ENCODE results near the gene GUCY2C.

The GUCY2C gene

DNA sequence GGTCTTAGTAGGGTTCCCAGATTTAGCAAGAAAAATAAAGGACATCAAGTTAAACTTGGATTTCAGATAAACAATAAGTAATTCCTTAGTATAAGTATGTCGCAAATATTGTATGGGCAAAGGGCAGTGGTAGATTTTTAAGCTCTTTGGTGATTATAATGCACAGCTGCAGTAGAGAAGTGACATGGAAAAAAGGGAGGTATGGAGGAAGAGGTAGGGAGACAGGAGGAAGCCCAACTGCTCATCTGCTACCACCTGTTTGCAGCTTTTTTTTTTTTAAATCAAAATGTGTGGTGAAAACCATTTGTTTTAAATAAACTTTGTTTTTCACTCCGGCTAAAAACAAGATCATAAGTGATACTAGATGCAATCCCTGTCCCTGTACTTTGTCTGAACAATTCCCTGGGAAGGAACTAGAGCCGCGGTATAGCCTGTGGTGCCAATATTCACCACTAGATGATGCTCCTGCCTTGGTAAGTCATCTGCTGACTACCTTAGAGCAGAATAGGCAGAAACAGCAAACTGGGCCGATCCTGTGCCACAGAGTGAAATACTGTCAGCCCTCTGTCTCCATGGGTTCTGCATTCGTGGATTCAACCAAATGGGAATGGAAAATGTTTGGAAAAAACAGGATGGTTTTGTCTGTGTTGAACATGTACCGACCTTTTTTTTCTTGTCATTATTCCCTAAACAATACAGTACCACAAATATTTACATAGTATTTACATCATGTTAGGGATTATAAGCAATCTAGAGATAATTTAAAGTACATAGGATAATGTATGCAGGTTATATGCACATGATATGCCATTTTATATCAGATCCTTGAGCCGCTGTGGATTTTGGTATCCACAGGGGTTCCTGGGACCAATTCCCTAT, 66.3 kb downstream of the GUCY2C start:
- ATAC-seq: peak; percentile 100
- TF ChIP-seq, protein P1, sequence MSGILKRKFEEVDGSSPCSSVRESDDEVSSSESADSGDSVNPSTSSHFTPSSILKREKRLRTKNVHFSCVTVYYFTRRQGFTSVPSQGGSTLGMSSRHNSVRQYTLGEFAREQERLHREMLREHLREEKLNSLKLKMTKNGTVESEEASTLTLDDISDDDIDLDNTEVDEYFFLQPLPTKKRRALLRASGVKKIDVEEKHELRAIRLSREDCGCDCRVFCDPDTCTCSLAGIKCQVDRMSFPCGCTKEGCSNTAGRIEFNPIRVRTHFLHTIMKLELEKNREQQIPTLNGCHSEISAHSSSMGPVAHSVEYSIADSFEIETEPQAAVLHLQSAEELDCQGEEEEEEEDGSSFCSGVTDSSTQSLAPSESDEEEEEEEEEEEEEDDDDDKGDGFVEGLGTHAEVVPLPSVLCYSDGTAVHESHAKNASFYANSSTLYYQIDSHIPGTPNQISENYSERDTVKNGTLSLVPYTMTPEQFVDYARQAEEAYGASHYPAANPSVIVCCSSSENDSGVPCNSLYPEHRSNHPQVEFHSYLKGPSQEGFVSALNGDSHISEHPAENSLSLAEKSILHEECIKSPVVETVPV (CRISPR knock-in tag; IDR thresholded peaks at IDR 0.05): no peak
- TF ChIP-seq ESRRG (CRISPR knock-in tag; IDR thresholded peaks at IDR 0.05) (no peak), ZFP30 (CRISPR knock-in tag; IDR thresholded peaks at IDR 0.05) (no peak), RARB (CRISPR knock-in tag; IDR thresholded peaks at IDR 0.05) (no peak), ZNF70 (CRISPR knock-in tag; IDR thresholded peaks at IDR 0.05) (no peak), TCF4 (CRISPR knock-in tag; IDR thresholded peaks at IDR 0.05; ENCODE audit: borderline replicate concordance) (no peak)
- TF ChIP-seq, protein P2, sequence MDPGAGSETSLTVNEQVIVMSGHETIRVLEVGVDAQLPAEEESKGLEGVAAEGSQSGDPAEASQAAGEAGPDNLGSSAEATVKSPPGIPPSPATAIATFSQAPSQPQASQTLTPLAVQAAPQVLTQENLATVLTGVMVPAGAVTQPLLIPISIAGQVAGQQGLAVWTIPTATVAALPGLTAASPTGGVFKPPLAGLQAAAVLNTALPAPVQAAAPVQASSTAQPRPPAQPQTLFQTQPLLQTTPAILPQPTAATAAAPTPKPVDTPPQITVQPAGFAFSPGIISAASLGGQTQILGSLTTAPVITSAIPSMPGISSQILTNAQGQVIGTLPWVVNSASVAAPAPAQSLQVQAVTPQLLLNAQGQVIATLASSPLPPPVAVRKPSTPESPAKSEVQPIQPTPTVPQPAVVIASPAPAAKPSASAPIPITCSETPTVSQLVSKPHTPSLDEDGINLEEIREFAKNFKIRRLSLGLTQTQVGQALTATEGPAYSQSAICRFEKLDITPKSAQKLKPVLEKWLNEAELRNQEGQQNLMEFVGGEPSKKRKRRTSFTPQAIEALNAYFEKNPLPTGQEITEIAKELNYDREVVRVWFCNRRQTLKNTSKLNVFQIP (CRISPR knock-in tag; IDR thresholded peaks at IDR 0.05; ENCODE audit: borderline replicate concordance, low read depth): no peak

DNA sequence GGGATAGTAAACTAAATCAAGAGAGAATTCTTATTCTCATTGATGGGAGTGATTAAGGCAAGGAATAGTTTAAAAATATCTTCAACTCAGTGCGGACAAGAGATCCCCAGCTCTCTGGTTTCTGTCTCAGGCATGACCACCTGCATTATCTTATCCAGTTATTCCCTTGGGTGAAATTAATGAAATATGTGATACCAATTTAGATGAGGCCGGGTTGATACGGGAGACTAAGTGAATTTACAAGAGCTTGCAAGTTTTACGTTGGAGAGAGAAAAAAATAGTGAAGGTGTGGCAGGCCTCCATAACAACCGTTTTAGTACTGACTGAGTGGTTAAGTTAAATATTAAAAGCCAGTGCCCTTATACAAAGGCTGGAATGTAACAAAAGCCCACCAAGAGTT, 67.6 kb downstream of the GUCY2C start:
- no peak for TF ChIP-seq ZNF70 (CRISPR knock-in tag; IDR thresholded peaks at IDR 0.05)
- no peak for TF ChIP-seq SNAI2 (CRISPR knock-in tag; IDR thresholded peaks at IDR 0.05)
- TF ChIP-seq, protein P3, sequence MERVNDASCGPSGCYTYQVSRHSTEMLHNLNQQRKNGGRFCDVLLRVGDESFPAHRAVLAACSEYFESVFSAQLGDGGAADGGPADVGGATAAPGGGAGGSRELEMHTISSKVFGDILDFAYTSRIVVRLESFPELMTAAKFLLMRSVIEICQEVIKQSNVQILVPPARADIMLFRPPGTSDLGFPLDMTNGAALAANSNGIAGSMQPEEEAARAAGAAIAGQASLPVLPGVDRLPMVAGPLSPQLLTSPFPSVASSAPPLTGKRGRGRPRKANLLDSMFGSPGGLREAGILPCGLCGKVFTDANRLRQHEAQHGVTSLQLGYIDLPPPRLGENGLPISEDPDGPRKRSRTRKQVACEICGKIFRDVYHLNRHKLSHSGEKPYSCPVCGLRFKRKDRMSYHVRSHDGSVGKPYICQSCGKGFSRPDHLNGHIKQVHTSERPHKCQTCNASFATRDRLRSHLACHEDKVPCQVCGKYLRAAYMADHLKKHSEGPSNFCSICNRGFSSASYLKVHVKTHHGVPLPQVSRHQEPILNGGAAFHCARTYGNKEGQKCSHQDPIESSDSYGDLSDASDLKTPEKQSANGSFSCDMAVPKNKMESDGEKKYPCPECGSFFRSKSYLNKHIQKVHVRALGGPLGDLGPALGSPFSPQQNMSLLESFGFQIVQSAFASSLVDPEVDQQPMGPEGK (CRISPR knock-in tag; IDR thresholded peaks at IDR 0.05; ENCODE audit: borderline replicate concordance): no peak
- TF ChIP-seq ZC3H10 (CRISPR knock-in tag; IDR thresholded peaks at IDR 0.05): no peak
- no peak for ATAC-seq

DNA sequence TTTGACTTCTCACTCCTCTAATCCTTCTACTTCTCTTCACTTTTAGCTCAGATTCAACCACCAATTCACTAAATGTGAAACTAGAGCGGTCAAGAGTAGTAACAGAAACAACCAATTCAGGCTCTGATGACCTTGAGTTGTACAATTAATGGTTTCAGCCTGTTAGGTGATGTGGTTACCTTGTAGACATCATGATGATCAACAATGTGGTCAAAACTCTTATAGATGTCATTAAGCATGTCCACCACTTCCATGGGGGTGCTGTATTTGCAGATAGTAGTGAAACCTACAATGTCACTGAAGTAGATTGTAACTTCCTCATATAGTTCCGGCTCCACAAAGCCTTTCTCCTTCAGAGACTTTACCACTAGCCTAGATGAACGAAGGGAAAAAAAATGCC, 74.6 kb downstream of the GUCY2C start:
- ATAC-seq: no peak
- TF ChIP-seq SNAI2 (CRISPR knock-in tag; IDR thresholded peaks at IDR 0.05) (no peak), ISL1 (CRISPR knock-in tag; IDR thresholded peaks at IDR 0.05) (no peak), TCF4 (CRISPR knock-in tag; IDR thresholded peaks at IDR 0.05; ENCODE audit: borderline replicate concordance) (no peak), TOX (CRISPR knock-in tag; IDR thresholded peaks at IDR 0.05; ENCODE audit: borderline replicate concordance) (no peak), ZNF70 (CRISPR knock-in tag; IDR thresholded peaks at IDR 0.05) (no peak), CSDC2 (CRISPR knock-in tag; IDR thresholded peaks at IDR 0.05) (no peak), ZNF8 (CRISPR knock-in tag; IDR thresholded peaks at IDR 0.05) (no peak), OSR1 (CRISPR knock-in tag; IDR thresholded peaks at IDR 0.05) (no peak), GLIS3 (CRISPR knock-in tag; IDR thresholded peaks at IDR 0.05) (no peak), BACH2 (CRISPR knock-in tag; IDR thresholded peaks at IDR 0.05; ENCODE audit: borderline replicate concordance) (no peak)
- TF ChIP-seq, protein P2 (CRISPR knock-in tag; IDR thresholded peaks at IDR 0.05; ENCODE audit: borderline replicate concordance, low read depth): no peak
- TF ChIP-seq, protein P4, sequence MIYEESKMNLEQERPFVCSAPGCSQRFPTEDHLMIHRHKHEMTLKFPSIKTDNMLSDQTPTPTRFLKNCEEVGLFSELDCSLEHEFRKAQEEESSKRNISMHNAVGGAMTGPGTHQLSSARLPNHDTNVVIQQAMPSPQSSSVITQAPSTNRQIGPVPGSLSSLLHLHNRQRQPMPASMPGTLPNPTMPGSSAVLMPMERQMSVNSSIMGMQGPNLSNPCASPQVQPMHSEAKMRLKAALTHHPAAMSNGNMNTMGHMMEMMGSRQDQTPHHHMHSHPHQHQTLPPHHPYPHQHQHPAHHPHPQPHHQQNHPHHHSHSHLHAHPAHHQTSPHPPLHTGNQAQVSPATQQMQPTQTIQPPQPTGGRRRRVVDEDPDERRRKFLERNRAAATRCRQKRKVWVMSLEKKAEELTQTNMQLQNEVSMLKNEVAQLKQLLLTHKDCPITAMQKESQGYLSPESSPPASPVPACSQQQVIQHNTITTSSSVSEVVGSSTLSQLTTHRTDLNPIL (CRISPR knock-in tag; IDR thresholded peaks at IDR 0.05; ENCODE audit: low read depth): no peak

DNA sequence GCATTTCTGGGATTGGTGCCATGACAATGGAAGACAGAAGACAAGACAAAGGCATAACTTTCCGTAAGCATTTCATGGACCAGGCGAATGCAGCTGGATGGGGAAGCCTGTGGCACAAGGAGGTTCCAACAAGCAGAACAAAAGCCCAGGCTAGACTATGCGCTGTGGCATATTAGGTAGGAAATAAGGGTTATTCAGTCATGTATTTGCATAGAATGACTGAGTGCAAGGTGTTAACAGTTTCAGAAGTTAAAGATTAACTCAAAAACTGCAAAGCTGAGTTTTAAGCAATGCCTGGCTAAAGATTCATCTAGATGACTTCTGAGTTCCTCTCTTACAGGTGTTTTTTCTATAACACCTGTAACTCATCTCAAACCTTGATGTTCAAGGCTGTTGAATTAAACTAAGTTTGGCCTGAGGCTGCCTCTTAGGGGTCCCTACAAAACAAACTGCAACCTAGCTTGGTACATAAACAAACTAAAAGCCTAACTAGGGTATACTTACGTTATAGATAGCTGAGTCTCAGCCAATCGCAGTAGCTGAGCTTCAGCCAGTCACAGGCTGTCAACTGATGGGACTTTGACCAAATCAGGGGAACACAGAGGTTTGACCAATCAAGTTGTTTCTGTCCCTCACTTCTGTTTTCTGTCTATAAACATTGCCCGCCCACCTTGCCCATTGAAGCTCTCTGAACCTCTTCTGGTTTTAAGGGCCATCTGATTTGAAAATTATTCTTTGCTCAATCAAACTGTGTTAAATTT, 76.5 kb downstream of the GUCY2C start:
- no peak for TF ChIP-seq OSR1 (CRISPR knock-in tag; IDR thresholded peaks at IDR 0.05)
- no peak for TF ChIP-seq RARB (CRISPR knock-in tag; IDR thresholded peaks at IDR 0.05)
- TF ChIP-seq ZFP3 (CRISPR knock-in tag; IDR thresholded peaks at IDR 0.05): no peak
- no peak for TF ChIP-seq ZNF565 (CRISPR knock-in tag; conservative IDR thresholded peaks at IDR 0.05; ENCODE audit: low read depth)
- no peak for TF ChIP-seq TOX (CRISPR knock-in tag; IDR thresholded peaks at IDR 0.05; ENCODE audit: borderline replicate concordance)
- no peak for TF ChIP-seq ARNTL (CRISPR knock-in tag; IDR thresholded peaks at IDR 0.05; ENCODE audit: borderline replicate concordance, low read depth)
- TF ChIP-seq BACH2 (CRISPR knock-in tag; IDR thresholded peaks at IDR 0.05; ENCODE audit: borderline replicate concordance): no peak
- TF ChIP-seq SNAI2 (CRISPR knock-in tag; IDR thresholded peaks at IDR 0.05): no peak
- no peak for ATAC-seq
